ENCODE measurements around the gene JCAD. TPM values are rescaled to one million over a fixed set of nuclear protein-coding genes. Genes with fewer than 3 reads are reported as not detected.

Gene JCAD
- polyA plus RNA-seq, 1 of the 3 experiments (the other 2 are of a cell fraction), result 19.0 TPM

GRCh38 chr10:30027057-30028005 is 32.1 kb downstream of the JCAD start:
- Histone ChIP-seq H3K9me2 (no peaks in the 10 kb centered on the region), H2AFZ (ENCODE audit: low read depth) (no peak overlapping the region), H3K9me3 (no peaks in the 10 kb centered on the region), H3K79me2 (ENCODE audit: insufficient read depth) (peaks cover 81% of the 10 kb centered on the region), H3K4me1 (ENCODE audit: control insufficient read depth in 1 of 2, insufficient read depth in 2 of 2, low read depth in 1 of 2, low read length in 1 of 2) (no peaks in the 10 kb centered on the region; a peak in 1 of 4 replicates), H3K36me3 (replicated peaks in 1 of 2; ENCODE audit: control insufficient read depth in 1 of 2, insufficient read depth in 2 of 2, low read length in 1 of 2) (peaks cover 44 to 62% of the 10 kb centered on the region in 2 experiments), H3K27ac (ENCODE audit: low read depth in 2 of 2, low read length in 1 of 2) (no peak overlapping the region), H3K4me3 (ENCODE audit: low read depth in 2 of 2, low read length in 1 of 2) (no peak overlapping the region), H3K9ac (no peak overlapping the region), H3K4me2 (no peak overlapping the region), H3K27me3 (ENCODE audit: insufficient read depth) (no peaks in the 10 kb centered on the region), H4K20me1 (ENCODE audit: insufficient read depth) (peaks cover 36% of the 10 kb centered on the region), H3F3A (replicated peaks; ENCODE audit: insufficient read depth) (no peaks in the 10 kb centered on the region)
- ChIA-PET POLR2A (no interaction called here), CTCF (interaction anchor here (1.4 to 2.1 kb wide), 2 partner anchors 29 to 214 kb away, joined by 5 to 8 read pairs; no protein-coding TSS in a partner anchor)
- no peak for DNase-seq
- WGBS (ENCODE audit: low lambda C conversion rate), result 94% methylated on average over 36 of the region's 42 CpGs
- TF ChIP-seq SIN3A (IDR thresholded peaks at IDR 0.05; ENCODE audit: borderline replicate concordance, low read depth, low read length) (no peak), TCF12 (IDR thresholded peaks at IDR 0.05) (no peak), SMC3 (IDR thresholded peaks at IDR 0.05; ENCODE audit: low read depth, low read length) (no peak)
- TF ChIP-seq, protein P1, sequence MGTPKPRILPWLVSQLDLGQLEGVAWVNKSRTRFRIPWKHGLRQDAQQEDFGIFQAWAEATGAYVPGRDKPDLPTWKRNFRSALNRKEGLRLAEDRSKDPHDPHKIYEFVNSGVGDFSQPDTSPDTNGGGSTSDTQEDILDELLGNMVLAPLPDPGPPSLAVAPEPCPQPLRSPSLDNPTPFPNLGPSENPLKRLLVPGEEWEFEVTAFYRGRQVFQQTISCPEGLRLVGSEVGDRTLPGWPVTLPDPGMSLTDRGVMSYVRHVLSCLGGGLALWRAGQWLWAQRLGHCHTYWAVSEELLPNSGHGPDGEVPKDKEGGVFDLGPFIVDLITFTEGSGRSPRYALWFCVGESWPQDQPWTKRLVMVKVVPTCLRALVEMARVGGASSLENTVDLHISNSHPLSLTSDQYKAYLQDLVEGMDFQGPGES (IDR thresholded peaks at IDR 0.05; ENCODE audit: low read depth, low read length), result no peak
- TF ChIP-seq, protein P2, sequence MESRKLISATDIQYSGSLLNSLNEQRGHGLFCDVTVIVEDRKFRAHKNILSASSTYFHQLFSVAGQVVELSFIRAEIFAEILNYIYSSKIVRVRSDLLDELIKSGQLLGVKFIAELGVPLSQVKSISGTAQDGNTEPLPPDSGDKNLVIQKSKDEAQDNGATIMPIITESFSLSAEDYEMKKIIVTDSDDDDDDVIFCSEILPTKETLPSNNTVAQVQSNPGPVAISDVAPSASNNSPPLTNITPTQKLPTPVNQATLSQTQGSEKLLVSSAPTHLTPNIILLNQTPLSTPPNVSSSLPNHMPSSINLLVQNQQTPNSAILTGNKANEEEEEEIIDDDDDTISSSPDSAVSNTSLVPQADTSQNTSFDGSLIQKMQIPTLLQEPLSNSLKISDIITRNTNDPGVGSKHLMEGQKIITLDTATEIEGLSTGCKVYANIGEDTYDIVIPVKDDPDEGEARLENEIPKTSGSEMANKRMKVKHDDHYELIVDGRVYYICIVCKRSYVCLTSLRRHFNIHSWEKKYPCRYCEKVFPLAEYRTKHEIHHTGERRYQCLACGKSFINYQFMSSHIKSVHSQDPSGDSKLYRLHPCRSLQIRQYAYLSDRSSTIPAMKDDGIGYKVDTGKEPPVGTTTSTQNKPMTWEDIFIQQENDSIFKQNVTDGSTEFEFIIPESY (IDR thresholded peaks at IDR 0.05; ENCODE audit: borderline replicate concordance, low read depth), result no peak

- Histone ChIP-seq H4K20me1 (ENCODE audit: insufficient read depth) (peaks cover 38% of the 10 kb centered on the region), H3K4me3 (ENCODE audit: low read depth in 2 of 2, low read length in 1 of 2) (no peak overlapping the region), H2AFZ (ENCODE audit: low read depth) (no peak overlapping the region), H3K9me2 (no peaks in the 10 kb centered on the region), H3K9me3 (no peaks in the 10 kb centered on the region), H3K36me3 (replicated peaks in 1 of 2; ENCODE audit: control insufficient read depth in 1 of 2, insufficient read depth in 2 of 2, low read length in 1 of 2) (peaks cover 48 to 62% of the 10 kb centered on the region in 2 experiments), H3K9ac (no peak overlapping the region), H3K4me2 (no peak overlapping the region), H3K27me3 (ENCODE audit: insufficient read depth) (no peaks in the 10 kb centered on the region), H3K79me2 (ENCODE audit: insufficient read depth) (peaks cover 83% of the 10 kb centered on the region), H3F3A (replicated peaks; ENCODE audit: insufficient read depth) (no peaks in the 10 kb centered on the region), H3K4me1 (ENCODE audit: control insufficient read depth in 1 of 2, insufficient read depth in 2 of 2, low read depth in 1 of 2, low read length in 1 of 2) (no peaks in the 10 kb centered on the region; a peak in 1 of 4 replicates), H3K27ac (ENCODE audit: low read depth in 2 of 2, low read length in 1 of 2) (no peak overlapping the region)
- no peak for TF ChIP-seq YY1 (IDR thresholded peaks at IDR 0.05; ENCODE audit: low read depth)
- TF ChIP-seq EP300 (IDR thresholded peaks at IDR 0.05; ENCODE audit: borderline replicate concordance in 1 of 2, low read depth in 1 of 2, low read length in 1 of 2), result no peak
- no peak for TF ChIP-seq TCF12 (IDR thresholded peaks at IDR 0.05)
- no peak for TF ChIP-seq PBX3 (IDR thresholded peaks at IDR 0.05)
- ChIA-PET CTCF (interaction anchor here (1.4 to 2.1 kb wide), 2 partner anchors 28 to 215 kb away, joined by 5 to 8 read pairs; no protein-coding TSS in a partner anchor), POLR2A (no interaction called here)
- 95% methylated on average over 4 of the region's 10 CpGs for WGBS (ENCODE audit: low lambda C conversion rate)
- no peak for DNase-seq
Observed at GRCh38 chr10:30026578-30026977, 32.8 kb downstream of the JCAD start.
